ENCODE results near the gene CIPC.

- TF ChIP-seq CTCF (IDR thresholded peaks at IDR 0.05) (no peak), ZFX (IDR thresholded peaks at IDR 0.05; ENCODE audit: borderline replicate concordance) (no peak)
Observed at GRCh38 chr14:77133720-77134338, 35.8 kb downstream of the CIPC start.
